Inflammatory macrophage treated with lipopolysaccharide for 4 hours (primary cell): ENCODE results near the gene VPS18.

Source experiments
- DNase-seq: peaks from one replicate; pipeline ENCODE4 v3.0.0-alpha.2; 2020

Gene VPS18

GRCh38 chr15:40921949-40922607 lies 27.8 kb downstream of the VPS18 start:
- DNase-seq, result no peak

GRCh38 chr15:40922608-40923005 lies 28.4 kb downstream of the VPS18 start:
- DNase-seq, result no peak

- DNase-seq, result no peak
These were observed 29.3 kb downstream of the VPS18 start for GRCh38 chr15:40923551-40923950.

GRCh38 chr15:40925495-40925862 lies 31.2 kb downstream of the VPS18 start:
- no peak for DNase-seq

- no peak for DNase-seq
These were observed 31.8 kb downstream of the VPS18 start for GRCh38 chr15:40925863-40926658.

GRCh38 chr15:40926659-40927494 lies 32.6 kb downstream of the VPS18 start:
- DNase-seq, result no peak

GRCh38 chr15:40927495-40927872 lies 33.2 kb downstream of the VPS18 start:
- DNase-seq, result no peak

GRCh38 chr15:40927873-40928806 lies 33.9 kb downstream of the VPS18 start:
- DNase-seq, result no peak

GRCh38 chr15:40928821-40929659 lies 34.8 kb downstream of the VPS18 start, which contains the start of gene DLL4:
Gene DLL4, plus strand, starts transcription at chr15:40929340. Its CDS starts 329 bp downstream, at chr15:40929669.
- peak; percentile 30 for DNase-seq

GRCh38 chr15:40929660-40930429 lies 35.6 kb downstream of the VPS18 start:
- DNase-seq, result peak; percentile 42

GRCh38 chr15:40930430-40931299 lies 36.4 kb downstream of the VPS18 start:
- no peak for DNase-seq

- DNase-seq, result no peak
These were observed 37.3 kb downstream of the VPS18 start for GRCh38 chr15:40931300-40932142.

GRCh38 chr15:40932156-40932555 lies 37.9 kb downstream of the VPS18 start:
- DNase-seq, result no peak

GRCh38 chr15:40932649-40933516 lies 38.6 kb downstream of the VPS18 start:
- no peak for DNase-seq

- peak; percentile 53 for DNase-seq
These were observed 39.3 kb downstream of the VPS18 start for GRCh38 chr15:40933517-40933902.

GRCh38 chr15:40934457-40934856 lies 40.2 kb downstream of the VPS18 start:
- DNase-seq, result no peak

- DNase-seq, result no peak
These were observed 42.0 kb downstream of the VPS18 start for GRCh38 chr15:40936234-40936708.
